T1000 (cell line): ENCODE data around the gene ZFPM1.
"Not testable (repeated sequence)": the region's sequence is repeated elsewhere in the genome, so short reads cannot be mapped to it uniquely, and the experiment has no call there.

Experiments
- DNase-seq: peaks from one replicate; lab custom pipeline; 2025; ENCODE audit warnings: mixed read lengths; lab: John Stamatoyannopoulos, UW

Gene ZFPM1

GRCh38 chr16:88466175-88466862 lies 13.2 kb downstream of the ZFPM1 start:
- no peak for DNase-seq

GRCh38 chr16:88466949-88467348 lies 13.9 kb downstream of the ZFPM1 start:
- DNase-seq, result no peak

GRCh38 chr16:88467541-88467944 lies 14.5 kb downstream of the ZFPM1 start:
- DNase-seq, result no peak

GRCh38 chr16:88468275-88469129 lies 15.4 kb downstream of the ZFPM1 start:
- DNase-seq, result no peak

- DNase-seq, result no peak
Observed at GRCh38 chr16:88469615-88470395, 16.7 kb downstream of the ZFPM1 start.

GRCh38 chr16:88470396-88470680 lies 17.3 kb downstream of the ZFPM1 start:
- not testable (repeated sequence) for DNase-seq

- not testable (repeated sequence) for DNase-seq
Observed at GRCh38 chr16:88470696-88471095, 17.6 kb downstream of the ZFPM1 start.

- DNase-seq, result no peak
Observed at GRCh38 chr16:88471115-88471514, 18.0 kb downstream of the ZFPM1 start.

GRCh38 chr16:88471575-88471974 lies 18.5 kb downstream of the ZFPM1 start:
- no peak for DNase-seq

GRCh38 chr16:88472069-88472468 lies 19.0 kb downstream of the ZFPM1 start:
- DNase-seq, result no peak

- DNase-seq, result no peak
Observed at GRCh38 chr16:88472637-88473205, 19.6 kb downstream of the ZFPM1 start.

GRCh38 chr16:88473666-88474534 lies 20.8 kb downstream of the ZFPM1 start:
- peak; percentile 27 for DNase-seq

- no peak for DNase-seq
Observed at GRCh38 chr16:88475037-88475436, 22.0 kb downstream of the ZFPM1 start.

GRCh38 chr16:88476203-88476602 lies 23.1 kb downstream of the ZFPM1 start:
- DNase-seq, result no peak

- no peak for DNase-seq
Observed at GRCh38 chr16:88476817-88477397, 23.8 kb downstream of the ZFPM1 start.

- no peak for DNase-seq
Observed at GRCh38 chr16:88477631-88478519, 24.8 kb downstream of the ZFPM1 start.

GRCh38 chr16:88478889-88479792 lies 26.1 kb downstream of the ZFPM1 start:
- no peak for DNase-seq

- no peak for DNase-seq
Observed at GRCh38 chr16:88479793-88480760, 27.0 kb downstream of the ZFPM1 start.
